Measurements from ENCODE around the gene FAM151B.

The FAM151B gene

DNA sequence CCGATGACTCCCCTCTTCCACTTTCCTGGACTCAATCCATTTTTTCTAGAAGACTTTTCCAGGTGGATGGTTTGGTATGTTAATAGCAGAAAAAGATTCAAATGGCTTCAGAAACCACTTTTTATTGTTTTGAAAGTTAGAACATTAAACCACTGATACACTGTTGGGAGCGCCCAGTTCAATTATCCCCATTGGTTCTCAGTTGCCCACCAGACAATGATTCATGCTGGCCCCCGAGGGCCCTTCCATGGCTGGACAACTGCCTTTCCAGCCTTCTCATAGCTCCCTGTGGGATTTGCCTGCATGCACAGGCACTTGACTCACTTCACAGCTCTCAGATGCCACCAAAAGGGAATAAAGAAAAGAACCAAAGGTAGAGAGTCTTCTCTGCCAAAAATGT lies 103.5 kb downstream of the FAM151B start:
- DNase-seq, result no peak

DNA sequence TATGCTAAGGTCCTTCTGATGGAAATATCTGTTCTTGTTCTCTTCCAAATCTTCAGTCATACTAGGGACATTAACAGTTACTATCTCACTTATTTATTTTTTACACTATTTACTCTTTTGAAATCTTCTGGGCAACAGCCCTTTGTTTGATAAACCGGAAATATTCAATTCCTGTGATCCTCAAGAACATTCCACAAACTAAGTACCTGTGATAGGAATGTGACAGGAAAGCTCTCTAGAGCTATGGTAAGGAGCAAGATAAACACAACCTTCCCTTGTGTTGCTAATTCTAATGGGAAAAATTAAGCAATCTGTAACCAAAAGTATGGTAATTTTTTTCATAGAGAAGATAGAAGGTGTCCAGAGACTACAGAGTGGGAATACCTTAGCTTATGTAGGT lies 104.2 kb downstream of the FAM151B start:
- no peak for DNase-seq

Measured in left hindlimb (tissue), 1 donor.